Lower lobe of right lung (tissue), 2 donors: ENCODE measurements around the gene VPS26C. TPM values are rescaled to one million over a fixed set of nuclear protein-coding genes. Genes with fewer than 3 reads are reported as not detected.

Source experiments
- ATAC-seq, 2 donors: fragments of 200-7000 bp; cut with Tn5 transposase; one replicate each; pipeline ENCODE4 v1.9.1; 2020 to 2022; ENCODE audit warnings: mild to moderate bottlenecking in 2 of 2, moderate library complexity in 2 of 2
- DNase-seq: peaks from one replicate; pipeline ENCODE4 v3.0.0-alpha.2; 2020
- H3K27ac ChIP-seq: fragments of 200-600 bp; one replicate; pipeline ENCODE4 v1.8.0; 2022
- H3K27me3 ChIP-seq: fragments of 200-600 bp; one replicate; pipeline ENCODE4 v1.8.0; 2022; ENCODE audit warnings: low read depth
- H3K36me3 ChIP-seq: fragments of 200-600 bp; one replicate; pipeline ENCODE4 v1.8.0; 2022; ENCODE audit warnings: mild to moderate bottlenecking
- H3K4me1 ChIP-seq: fragments of 200-600 bp; one replicate; pipeline ENCODE4 v1.8.0; 2022
- H3K4me3 ChIP-seq: fragments of 200-600 bp; one replicate; pipeline ENCODE4 v1.8.0; 2022; ENCODE audit warnings: mild to moderate bottlenecking
- H3K9me3 ChIP-seq: fragments of 200-600 bp; one replicate; pipeline ENCODE4 v1.8.0; 2022
- intact Hi-C: fragments of 100-400 bp; cut with DNase I; formaldehyde crosslinking; loops from one replicate; pipeline ENCODE4 v1.11.0; 2022
- total RNA-seq: library from RNA; stranded (reverse); fragmentation: NEBNext Ultra II Directional; extraction: Animal tissue kit (Norgen Biotek cat#: 25700); gene quantifications from one replicate; pipeline ENCODE4 v1.2.1, GENCODE V29; 2021
- TF ChIP-seq, protein P1 (sequence below): fragments of 200-600 bp; IDR thresholded peaks from one replicate; pipeline ENCODE4 v1.8.0; 2022; ENCODE audit warnings: antibody characterized with exemption, mild to moderate bottlenecking
- donor health status: DM: no; HTN: yes; CAD: no; lungs with severe emphysema.

Gene VPS26C
- total RNA-seq, 1 donor from 2014 or later: 62.2 TPM

GRCh38 chr21:37192019-37192418 lies 75.1 kb downstream of the VPS26C start:
- intact Hi-C loops: no loop called here
- TF ChIP-seq, protein P1, sequence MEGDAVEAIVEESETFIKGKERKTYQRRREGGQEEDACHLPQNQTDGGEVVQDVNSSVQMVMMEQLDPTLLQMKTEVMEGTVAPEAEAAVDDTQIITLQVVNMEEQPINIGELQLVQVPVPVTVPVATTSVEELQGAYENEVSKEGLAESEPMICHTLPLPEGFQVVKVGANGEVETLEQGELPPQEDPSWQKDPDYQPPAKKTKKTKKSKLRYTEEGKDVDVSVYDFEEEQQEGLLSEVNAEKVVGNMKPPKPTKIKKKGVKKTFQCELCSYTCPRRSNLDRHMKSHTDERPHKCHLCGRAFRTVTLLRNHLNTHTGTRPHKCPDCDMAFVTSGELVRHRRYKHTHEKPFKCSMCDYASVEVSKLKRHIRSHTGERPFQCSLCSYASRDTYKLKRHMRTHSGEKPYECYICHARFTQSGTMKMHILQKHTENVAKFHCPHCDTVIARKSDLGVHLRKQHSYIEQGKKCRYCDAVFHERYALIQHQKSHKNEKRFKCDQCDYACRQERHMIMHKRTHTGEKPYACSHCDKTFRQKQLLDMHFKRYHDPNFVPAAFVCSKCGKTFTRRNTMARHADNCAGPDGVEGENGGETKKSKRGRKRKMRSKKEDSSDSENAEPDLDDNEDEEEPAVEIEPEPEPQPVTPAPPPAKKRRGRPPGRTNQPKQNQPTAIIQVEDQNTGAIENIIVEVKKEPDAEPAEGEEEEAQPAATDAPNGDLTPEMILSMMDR: no peak

DNA sequence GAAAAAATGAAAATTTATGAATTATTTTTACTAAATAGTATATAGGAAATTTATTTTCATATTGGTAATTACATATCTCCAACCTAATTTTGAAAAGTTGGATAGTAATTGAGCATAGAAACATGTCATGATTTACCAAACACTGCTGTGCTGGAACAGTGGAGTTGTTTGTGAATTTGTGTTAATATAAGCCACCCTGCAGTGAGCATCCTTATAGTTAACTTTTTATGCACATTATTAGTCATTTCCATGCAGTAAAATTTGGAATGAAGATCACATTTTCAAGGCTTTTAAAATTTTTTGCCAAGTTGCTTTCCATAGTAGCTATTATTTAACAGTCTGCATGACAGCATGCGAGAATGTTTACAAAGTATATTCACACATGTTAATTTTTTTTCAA lies 78.3 kb downstream of the VPS26C start:
- Histone ChIP-seq H3K36me3 (peaks cover 89% of the 10 kb centered on the region), H3K4me3 (no peak overlapping the region), H3K9me3 (no peaks in the 10 kb centered on the region), H3K27me3 (no peaks in the 10 kb centered on the region), H3K27ac (no peak overlapping the region), H3K4me1 (no peaks in the 10 kb centered on the region)
- intact Hi-C loops: no loop called here
- ATAC-seq (no peak), DNase-seq (no peak)
- TF ChIP-seq, protein P1: no peak

More at GRCh38 chr21:37192019-37192418, 75.1 kb downstream of the VPS26C start:
- H3K9me3 ChIP-seq: no peaks in the 10 kb centered on the region
- DNase-seq (no peak), ATAC-seq (no peak)
- no peak overlapping the region for H3K27ac ChIP-seq
- H3K4me3 ChIP-seq: no peak overlapping the region
- no peaks in the 10 kb centered on the region for H3K4me1 ChIP-seq
- peaks cover 97% of the 10 kb centered on the region for H3K36me3 ChIP-seq
- no peaks in the 10 kb centered on the region for H3K27me3 ChIP-seq

GRCh38 chr21:37186983-37187382 lies 80.2 kb downstream of the VPS26C start:
- intact Hi-C loops: no loop called here
- ATAC-seq: no peak
- peaks cover 79% of the 10 kb centered on the region for H3K36me3 ChIP-seq

GRCh38 chr21:37184784-37185593 lies 82.1 kb downstream of the VPS26C start:
- DNase-seq (no peak), ATAC-seq (no peak)
- TF ChIP-seq, protein P1: no peak
- Histone ChIP-seq H3K27ac (no peak overlapping the region), H3K9me3 (no peaks in the 10 kb centered on the region), H3K27me3 (no peaks in the 10 kb centered on the region), H3K36me3 (peaks cover 70% of the 10 kb centered on the region), H3K4me1 (no peaks in the 10 kb centered on the region), H3K4me3 (no peak overlapping the region)
- intact Hi-C loops: no loop called here

More at GRCh38 chr21:37186983-37187382, 80.2 kb downstream of the VPS26C start:
- no peaks in the 10 kb centered on the region for H3K9me3 ChIP-seq
- H3K27me3 ChIP-seq: no peaks in the 10 kb centered on the region
- no peaks in the 10 kb centered on the region for H3K4me1 ChIP-seq
- no peak overlapping the region for H3K4me3 ChIP-seq
- TF ChIP-seq, protein P1: no peak
- DNase-seq: no peak
- no peak overlapping the region for H3K27ac ChIP-seq

- H3K27ac ChIP-seq: no peak overlapping the region
- intact Hi-C loops: no loop called here
- no peak overlapping the region for H3K4me3 ChIP-seq
- no peaks in the 10 kb centered on the region for H3K27me3 ChIP-seq
- H3K9me3 ChIP-seq: no peaks in the 10 kb centered on the region
- TF ChIP-seq, protein P1: no peak
- H3K4me1 ChIP-seq: no peaks in the 10 kb centered on the region
- no peak for DNase-seq
- no peak for ATAC-seq
- H3K36me3 ChIP-seq: peaks cover 65% of the 10 kb centered on the region
Measured at GRCh38 chr21:37183749-37184148, 83.4 kb downstream of the VPS26C start.
